GM18868 (cell line): ENCODE measurements around the gene MSANTD7.
"Not testable (repeated sequence)": the region's sequence is repeated elsewhere in the genome, so short reads cannot be mapped to it uniquely, and the experiment has no call there.

ENCODE experiments used
- ATAC-seq: cut with Tn5 transposase; IDR thresholded peaks from one replicate; pipeline ENCODE4 v1.9.1; 2021; ENCODE audit warnings: mild to moderate bottlenecking, moderate library complexity; ENCODE audit not compliant: unreplicated experiment

The MSANTD7 gene, protein sequence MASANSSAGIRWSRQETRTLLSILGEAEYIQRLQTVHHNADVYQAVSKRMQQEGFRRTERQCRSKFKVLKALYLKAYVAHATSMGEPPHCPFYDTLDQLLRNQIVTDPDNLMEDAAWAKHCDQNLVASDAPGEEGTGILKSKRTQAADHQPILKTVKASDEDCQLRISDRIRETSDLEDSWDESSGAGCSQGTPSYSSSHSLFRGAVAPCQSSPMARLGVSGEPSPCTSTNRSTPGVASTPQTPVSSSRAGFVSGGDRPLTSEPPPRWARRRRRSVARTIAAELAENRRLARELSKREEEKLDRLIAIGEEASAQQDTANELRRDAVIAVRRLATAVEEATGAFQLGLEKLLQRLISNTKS

DNA sequence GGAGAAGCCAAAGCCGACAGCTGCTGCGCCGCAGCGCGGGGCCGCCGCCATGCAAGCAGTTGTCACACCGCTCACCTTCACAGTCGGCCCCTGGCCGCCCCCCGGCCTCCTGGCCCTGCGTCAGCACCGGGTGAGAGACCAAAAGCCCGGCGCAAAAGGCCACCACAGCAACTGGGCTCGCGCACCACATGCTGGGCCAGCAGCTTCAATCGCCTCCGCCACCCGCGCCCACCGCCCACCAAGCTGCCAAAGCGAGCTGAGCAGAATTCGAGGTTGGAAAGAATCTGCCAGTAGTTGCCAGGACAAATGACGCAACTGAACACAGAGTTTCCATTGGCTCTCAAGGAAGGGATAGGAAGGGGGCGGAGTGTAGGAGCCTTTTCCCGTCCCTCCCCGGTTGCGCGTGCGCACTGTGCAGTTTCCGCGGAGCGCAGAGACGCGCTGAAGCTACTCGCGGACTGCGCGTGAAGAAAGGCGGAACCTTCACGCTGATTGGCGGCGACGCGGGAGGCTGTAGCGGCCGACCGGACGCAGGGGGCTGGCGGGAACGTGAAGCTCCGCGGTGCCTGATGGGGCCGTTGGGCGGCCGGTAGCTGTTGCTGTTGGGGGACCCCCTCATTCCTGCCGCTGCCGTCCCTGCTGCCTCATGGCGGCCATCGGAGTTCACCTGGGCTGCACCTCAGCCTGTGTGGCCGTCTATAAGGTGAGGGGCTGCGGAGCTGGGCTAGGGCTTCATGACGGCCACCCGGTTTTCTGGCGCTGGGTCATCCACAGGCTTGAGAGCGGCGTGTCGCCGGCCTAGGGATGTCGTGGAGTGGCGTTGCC is at the start of gene MSANTD7, which contains the start of the genes CDNF and HSPA14:
TSS of gene MSANTD7 (plus strand) at position 550 of the 825 bp plus-strand sequence. CDS start 3,979 bp downstream, outside the sequence.
TSS of gene CDNF (minus strand) at position 281 of the 825 bp plus-strand sequence. CDS start at position 190, 91 bp downstream.
TSS of gene HSPA14 (plus strand) at position 550 of the 825 bp plus-strand sequence. CDS start at position 647, 97 bp downstream.
- ATAC-seq = peak; percentile 94

DNA sequence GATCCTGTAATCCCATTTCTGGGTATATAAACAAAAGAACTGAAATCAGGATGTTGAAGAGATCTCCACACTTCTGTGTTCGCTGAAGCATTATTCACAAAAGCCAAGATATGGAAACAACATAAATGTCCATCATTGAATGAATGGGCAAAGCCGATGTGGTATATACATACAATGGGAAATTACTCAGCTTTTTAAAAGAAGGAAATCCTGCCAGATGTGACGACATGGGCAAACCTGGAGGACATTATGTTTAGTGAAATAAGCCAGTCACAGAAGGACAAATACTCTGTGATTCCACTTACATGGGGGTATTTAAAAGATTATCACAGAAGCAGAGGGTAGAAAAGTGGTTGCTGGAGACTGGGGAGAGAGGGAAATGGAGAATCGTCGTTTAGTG is 39.5 kb upstream of the MSANTD7 start:
- ATAC-seq = no peak

DNA sequence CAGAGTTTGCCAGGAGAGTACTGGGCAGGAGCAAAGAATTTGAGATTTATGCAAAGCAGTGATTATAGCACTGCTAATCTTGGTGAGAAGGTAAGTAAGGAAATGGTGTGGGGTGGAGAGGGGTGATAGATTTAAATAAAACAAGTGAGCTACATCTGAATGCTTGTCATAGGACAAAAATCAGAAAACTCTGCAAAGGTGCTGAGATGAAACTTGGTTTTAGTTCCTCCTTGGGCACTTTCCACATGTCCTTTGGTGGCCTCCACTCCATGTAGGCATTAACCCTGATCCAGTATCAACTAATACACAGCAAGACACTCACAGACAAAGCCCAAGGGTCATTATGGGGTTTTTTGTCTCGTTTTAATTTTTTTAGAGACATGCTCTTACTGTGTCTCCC is 37.7 kb upstream of the MSANTD7 start:
- no peak for ATAC-seq

DNA sequence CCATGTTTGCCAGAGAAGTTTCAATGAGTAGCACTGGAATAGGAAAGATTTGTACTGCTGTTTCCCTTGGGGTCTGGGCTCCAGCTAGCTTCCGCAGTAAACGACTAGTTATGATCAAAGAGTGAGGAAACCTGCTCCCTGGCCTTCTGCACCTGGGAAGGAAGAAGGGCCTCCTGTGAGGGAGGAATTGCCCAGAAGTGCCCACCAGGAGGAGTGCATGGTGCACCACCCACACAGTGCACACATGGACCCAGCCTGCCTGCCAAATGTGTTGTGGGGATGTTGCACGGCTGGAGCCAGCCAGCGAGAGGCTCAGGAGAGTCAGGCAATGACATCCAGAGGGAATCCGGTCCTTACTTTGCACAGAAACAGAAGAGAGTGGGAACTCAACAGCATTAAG is 36.4 kb upstream of the MSANTD7 start:
- ATAC-seq = no peak

DNA sequence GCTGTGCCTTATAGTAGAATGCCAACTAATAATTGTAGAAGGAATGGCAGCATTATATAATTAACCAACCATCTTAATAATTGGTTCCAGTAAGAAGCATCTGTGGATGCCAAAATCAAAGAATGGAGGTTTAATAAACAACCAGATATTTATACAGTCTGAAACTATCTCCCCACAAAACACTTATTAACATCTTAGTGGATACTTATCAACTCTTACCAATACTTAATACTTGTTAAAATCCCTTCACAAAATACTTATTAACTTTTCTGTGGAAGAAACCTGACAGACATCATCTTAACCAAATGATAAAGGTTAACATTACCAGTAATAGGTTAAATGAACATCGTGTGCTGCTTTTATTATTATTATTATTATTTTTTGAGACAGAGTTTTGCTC is 34.3 kb upstream of the MSANTD7 start:
- no peak for ATAC-seq

DNA sequence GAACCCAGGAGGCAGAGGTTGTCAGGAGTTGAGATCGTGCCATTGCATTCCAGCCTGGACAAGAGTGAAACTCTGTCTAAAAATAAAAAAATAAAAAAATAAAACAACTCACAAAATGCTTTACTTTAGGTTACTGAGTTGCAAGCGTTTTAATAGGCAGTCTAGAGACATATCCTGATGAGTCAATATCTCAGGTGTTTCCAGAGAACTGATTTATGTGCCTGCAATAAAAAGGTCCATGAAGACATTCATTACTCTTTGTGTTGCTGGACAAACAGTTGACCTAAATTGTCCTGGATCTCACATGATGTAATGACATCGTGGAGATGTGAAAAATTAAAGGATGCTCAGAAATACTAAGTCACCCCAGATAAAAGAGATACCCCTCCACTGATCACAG is 31.8 kb upstream of the MSANTD7 start:
- ATAC-seq = no peak

DNA sequence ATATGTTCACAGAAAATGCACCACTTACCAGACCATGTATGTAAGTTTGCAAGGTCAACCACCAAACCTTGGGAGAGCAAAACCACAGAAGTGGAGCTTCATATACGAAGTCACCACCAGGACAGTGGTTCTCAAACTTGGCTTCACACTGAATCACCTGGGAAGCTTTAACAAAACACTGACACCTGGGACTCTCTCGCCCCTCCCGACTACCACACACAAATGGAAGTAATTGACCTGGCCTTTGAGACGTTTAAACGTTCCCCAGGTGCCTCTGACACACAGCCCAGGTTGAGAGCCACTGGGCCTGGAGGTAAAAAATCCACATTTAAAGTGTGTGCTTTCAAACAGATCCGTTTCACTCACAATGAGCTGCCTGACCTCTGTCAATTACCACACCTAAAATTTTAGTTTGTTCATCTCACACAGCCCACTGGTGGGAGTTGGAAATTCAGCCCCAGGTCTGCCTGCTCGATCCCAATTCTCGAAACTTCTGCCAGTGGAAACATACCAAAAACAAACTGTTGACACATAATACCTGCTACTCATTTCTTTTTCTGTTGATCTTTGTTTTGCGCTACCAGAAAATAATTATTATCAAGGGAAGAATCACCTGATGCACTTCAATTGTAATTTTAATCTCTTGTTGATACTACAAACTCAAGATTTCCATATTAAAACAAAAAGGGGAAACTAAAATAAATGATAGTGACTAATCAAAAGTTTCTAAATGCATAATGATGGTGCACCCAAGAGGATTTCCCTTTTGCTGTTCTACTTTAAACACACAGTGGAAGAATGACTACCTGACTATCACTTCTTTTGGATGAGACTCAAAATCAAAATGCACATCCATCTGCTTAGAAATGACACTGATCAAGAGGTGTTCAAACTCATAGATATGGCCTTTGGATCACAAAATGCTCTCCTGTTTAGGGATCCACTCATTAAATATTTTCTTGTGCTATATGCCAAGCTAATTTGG is 26.8 kb upstream of the MSANTD7 start:
- no peak for ATAC-seq

DNA sequence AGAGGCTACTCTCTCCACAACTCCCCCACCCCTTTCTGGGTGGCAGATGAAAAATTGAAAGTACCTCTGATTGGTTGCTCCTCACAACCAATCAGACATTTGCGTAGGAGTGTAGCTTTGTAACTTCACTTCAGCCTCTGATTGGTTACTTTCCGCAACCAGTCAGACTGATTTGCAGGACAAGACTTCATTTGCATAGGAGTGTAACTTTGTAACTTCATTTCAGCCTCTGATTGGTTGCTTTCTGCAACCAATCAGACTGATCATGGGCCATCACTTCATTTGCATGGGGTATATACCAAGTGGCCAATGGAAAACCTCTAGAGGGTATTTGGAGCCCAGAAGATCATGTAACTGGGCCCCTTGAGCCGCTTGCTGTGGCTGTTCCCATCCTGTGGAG is 25.8 kb upstream of the MSANTD7 start:
- ATAC-seq = no peak

DNA sequence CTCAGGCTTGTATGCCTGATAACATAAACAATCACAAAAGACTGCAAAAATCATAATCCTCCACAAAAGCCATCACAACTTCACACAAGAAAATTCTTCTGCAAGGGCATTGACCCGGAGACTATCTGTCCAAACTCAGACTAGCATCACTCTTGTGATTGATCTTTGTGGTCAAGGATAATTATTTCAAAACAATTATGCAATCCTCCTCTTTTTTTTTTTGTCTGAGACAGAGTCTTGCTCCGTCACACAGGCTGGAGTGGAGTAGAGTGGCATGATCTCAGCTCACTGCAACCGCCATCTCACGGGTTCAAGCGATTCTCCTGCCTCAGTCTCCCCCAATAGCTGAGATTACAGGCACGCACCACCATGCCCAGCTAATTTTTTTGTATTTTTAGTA is 22.4 kb upstream of the MSANTD7 start:
- no peak for ATAC-seq

DNA sequence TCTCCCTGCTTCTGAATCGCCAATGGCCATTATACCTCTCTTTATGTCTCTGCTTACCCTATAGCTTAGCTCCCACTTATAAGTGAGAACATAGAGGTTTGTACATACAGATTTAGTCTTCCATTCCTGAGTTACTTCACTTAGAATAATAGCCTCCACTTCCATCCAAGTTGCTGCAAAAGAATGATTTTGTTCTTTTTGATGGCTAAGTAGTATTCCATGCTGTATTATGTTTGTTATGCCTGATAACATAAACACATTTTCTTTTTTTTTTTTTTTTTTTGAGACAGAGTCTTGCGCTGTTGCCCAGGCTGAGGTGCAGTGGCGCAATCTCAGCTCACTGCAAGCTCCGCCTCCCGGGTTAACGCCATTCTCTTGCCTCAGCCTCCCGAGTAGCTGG is 21.4 kb upstream of the MSANTD7 start:
- not testable (repeated sequence) for ATAC-seq

DNA sequence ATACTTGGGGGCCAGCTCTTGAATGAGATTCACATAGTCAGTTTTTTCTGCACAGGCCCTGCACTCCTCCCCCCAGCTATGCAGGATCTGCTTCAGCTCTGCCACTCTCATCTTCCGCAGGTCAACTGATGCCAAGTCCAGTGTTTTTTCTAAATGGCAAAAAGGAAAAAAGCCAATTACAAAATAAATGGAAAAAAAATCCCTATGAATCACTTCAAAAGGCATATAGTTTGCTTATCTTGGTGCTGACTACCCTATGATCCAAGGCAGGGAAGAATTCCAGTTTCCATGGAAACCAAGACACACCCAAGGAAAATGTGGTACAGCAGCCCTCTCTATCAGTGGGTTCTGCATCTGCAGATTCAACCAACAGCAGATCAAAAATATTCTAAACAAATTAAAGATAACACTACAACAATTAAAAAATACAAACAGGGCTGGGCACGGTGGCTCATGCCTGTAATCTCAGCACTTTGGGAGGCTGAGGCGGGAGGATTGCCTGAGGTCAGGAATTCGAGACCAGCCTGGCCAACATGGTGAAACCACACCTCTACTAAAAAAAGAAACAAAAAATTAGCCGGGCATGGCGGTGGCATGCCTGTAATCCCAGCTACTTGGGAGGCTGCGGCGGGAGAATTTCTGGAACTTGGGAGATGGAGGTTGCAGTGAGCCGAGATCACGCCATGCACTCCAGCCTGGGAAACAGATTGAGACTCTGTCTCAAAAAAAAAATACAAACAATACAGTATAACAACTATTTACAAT is 17.9 kb upstream of the MSANTD7 start:
- ATAC-seq = no peak

DNA sequence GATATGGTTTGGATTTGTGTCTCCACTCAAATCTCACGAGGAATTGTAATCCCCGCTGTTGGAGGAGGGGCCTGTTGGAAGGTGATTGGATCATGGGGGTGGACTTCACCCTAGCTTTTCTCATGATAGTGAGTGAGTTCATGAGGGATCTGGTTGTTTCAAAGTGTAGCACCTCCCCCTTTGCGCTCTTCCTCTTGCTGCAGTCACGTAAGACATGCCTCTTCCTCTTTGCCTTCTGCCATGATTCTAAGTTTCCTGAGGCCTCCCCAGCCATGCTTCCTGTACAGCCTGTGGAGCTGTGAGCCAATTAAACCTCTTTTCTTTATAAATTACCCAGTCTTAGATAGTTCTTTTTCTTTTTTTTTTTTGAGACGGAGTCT is 17.3 kb upstream of the MSANTD7 start:
- no peak for ATAC-seq

DNA sequence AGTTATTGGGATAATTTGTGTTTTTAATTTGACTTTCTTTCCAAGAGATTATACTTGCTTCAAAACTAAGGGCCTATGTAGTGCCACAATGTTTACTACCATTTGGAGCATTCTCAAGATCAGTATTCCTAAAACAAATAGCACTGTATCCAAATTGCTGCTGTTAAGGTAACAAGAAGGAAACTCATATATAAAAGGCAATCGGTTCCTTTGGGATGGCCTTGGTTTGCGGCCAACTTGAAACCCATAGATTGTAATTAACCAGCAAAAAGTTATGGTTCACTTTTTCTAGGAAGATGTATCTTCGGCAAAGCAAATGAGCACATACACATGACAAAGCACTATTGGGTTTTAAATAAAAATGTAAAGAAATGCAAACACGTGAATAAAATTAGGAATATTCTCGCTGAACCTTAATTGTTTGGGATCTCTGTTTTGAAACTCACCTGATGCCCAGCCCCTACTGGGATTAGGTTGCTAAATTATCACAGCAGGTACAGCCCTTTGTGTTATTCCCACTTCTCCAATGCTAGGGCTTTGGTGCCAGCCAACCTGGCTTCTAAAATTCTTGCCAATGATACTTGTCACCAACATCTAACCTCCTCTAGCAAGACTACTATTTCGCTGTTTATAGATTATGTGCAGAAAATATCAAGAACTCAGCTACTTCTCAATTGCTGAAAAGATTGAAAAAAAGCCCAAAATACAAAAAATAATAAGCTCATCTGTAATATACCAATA is 16.3 kb upstream of the MSANTD7 start:
- no peak for ATAC-seq

DNA sequence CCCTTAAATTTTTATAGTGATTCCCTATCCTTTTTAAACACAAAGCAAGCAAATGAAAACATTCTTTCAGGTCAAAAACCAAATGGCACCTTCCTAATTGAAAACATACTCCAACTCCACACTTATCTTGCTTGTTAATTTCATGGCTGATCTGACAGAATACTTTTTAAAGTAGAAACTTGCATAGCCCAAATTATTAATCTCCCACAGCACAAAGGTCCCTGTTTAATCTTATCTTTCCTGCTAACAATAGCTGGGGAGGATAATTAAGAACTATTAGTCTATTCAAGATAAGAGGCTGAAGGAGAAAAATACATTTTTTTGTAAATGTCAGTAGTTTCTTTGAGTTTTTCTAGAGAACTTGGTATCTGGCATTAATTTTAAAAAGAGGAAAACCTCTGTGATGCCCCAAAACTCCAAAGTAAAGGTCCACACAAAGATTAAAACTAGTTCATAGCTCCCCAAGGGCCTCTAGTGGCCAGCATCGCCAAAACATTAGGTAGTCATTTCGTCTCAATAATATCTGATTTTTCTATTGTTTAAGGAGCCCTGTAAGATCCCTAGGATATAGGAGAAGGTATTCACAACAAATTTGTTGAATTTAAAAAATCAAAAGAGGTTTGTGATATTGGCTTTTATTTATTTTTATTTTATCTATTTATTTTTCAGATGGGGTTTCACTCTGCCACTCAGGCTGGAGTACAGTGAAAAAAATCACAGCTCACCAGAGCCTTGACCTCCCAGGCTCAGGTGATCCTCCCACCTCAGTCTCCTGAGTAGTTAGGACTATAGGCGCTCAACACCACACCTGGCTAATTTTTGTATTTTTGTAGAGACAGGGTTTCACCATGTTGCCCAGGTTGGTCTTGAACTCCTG is 15.0 kb upstream of the MSANTD7 start:
- no peak for ATAC-seq

DNA sequence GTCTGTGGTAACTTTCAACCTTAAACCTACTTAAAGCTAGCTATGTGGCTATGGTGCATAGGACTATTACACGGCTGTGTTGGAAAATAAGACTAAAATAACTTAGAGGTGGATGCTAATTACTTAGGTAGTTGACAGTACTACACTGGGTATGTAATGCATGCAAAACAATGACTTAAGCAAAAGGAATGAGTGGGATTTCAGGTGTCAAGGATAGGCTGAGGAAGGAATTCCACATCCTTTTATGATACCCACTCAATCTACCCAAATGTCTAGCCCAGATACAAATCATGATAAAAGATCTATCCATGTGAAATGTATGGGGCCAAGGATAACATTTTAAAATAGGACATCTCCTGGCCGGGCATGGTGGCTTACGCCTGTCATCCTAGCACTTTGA is 14.1 kb upstream of the MSANTD7 start:
- ATAC-seq = no peak

DNA sequence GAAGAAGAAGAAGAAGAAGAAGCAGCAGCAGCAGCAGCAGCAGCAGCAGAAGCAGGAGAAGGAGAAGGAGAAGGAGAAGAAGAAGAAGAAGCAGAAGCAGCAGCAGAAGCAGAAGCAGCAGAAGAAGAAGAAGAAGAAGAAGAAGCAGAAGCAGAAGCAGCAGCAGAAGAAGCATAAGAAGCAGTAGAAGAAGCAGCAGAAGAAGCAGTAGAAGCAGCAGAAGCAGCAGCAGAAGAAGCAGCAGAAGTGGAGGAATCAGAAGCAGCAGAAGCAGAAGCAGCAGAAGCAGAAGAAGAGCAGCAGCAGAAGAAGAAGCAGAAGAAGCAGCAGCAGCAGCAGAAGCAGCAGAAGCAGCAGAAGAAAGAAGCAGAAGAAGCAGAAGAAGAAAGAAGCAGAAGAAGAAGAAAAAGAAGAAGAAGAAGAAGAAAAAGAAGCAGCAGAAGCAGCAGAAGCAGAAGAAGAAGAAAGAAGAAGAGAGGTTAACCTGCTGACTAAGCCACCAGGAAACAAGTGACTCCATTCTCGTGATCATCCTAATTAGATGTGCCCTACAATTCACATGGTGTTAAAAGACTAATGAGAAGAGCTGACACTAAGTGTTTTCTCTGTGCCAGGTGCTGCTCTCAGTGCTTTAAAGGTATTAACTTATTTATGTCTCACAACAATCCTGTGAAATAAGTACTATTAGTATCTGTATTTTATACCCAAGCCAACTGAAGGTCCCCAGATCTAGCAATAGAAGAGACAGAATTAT is 11.9 kb upstream of the MSANTD7 start:
- ATAC-seq = no peak

DNA sequence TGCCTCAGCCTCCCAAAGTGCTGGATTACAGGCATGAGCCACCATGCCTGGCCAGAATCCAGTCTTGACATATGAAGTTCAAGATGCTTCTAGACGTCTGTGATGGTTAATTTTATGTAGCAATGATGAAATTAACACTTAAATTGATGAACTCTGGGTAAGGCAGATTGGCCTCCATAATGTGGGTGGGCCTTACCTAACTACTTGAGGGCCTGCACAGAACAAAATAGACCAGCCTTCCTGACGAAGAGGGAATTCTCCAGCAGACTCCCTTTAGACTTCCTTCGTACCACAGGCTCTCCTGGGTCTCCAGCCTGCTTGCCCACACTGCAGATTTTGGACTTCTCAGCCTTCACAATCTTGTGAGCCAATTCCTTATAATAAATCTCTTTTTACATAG is 5.0 kb upstream of the MSANTD7 start:
- ATAC-seq = no peak

DNA sequence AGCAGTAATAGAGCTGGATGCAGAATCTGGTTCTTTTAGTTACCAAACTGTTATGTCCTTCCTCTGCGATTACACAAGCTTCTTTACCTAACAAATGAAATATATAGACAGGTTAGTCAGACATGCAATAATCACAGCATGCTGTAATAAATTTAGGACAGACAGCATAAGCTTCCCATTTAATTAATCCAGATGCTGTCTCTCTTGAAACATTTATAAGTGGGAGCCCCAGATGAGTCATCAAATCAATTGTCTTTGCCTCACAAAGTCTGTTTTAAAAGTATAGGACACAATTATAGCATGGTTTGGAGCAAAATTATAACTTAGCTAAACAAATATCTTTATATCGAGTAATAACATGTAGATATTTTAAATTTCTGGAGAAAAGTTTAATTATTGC is 1.9 kb upstream of the MSANTD7 start:
- no peak for ATAC-seq
